HCT116 (cell line): ENCODE data around the gene NDUFS8. TPM values are rescaled to one million over a fixed set of nuclear protein-coding genes. Genes with fewer than 3 reads are reported as not detected.
"Not testable (repeated sequence)": the region's sequence is repeated elsewhere in the genome, so short reads cannot be mapped to it uniquely, and the experiment has no call there.

Source experiments
- ATAC-seq: fragments of 200-7000 bp; cut with Tn5 transposase; 2 replicates; pipeline ENCODE4 v1.9.1; 2020; ENCODE audit warnings: mild to moderate bottlenecking, moderate library complexity
- BruUV-seq: library from RNA; stranded (reverse); fragments of 400-500 nt; replicated peaks from 2 replicates; lab custom pipeline; 2021; lab: Mats Ljungman, UMichigan
- CTCF ChIA-PET: fragments of 300-600 bp; sonication (Branson Sonifier 250); formaldehyde crosslinking; loops from one replicate; lab custom pipeline; 2021; ENCODE audit warnings: antibody characterized with exemption; lab: Charles Lee
- POLR2A ChIA-PET: fragments of 300-600, 350-600 bp; sonication (Branson Sonifier 250); formaldehyde crosslinking; loops from one replicate; lab custom pipeline; 2021; ENCODE audit warnings: antibody characterized with exemption; lab: Charles Lee
- RAD21 ChIA-PET, 2 experiments: fragments of 300-600 bp; sonication (Branson Sonifier 250); formaldehyde crosslinking; loops; one replicate each; lab custom pipeline; 2023; ENCODE audit warnings: low total read pairs in 2 of 2; ENCODE audit not compliant: uncharacterized antibody in 2 of 2, unreplicated experiment in 2 of 2, low non-redundant PET in 1 of 2; lab: Charles Lee
- DNase-seq: peaks from one replicate; pipeline ENCODE4 v3.0.0-alpha.2; 2010; ENCODE audit warnings: low read depth, low spot score
- H2AFZ ChIP-seq: fragments of 200-600 bp; shearing (Covaris generic), sonication (generic); 2 replicates; pipeline ENCODE4 v1.6.1; 2017; ENCODE audit warnings: low read depth, mixed run types, mixed read lengths, antibody characterized with exemption, low read length; ENCODE audit not compliant: poor library complexity, severe bottlenecking
- H3K27ac ChIP-seq: 2 replicates; pipeline ENCODE4 v1.5.1; 2012; ENCODE audit warnings: low read depth, low read length
- H3K27me3 ChIP-seq: fragments of 200-600 bp; sonication (generic); 2 replicates; pipeline ENCODE4 v1.6.1; 2016; ENCODE audit warnings: mixed run types, low read length, mixed read lengths; ENCODE audit not compliant: insufficient read depth
- H3K36me3 ChIP-seq, 2 experiments: fragments of 200-500 bp in 1 of 2; fragments of 200-600 bp in 1 of 2; sonication (Bioruptor generic) in 1 of 2; sonication (generic) in 1 of 2; 2 replicates each; pipeline versions ENCODE4 v1.5.1 to v1.6.1; 2014 to 2016; ENCODE audit warnings: low read length in 2 of 2, inconsistent platforms in 1 of 2, mixed read lengths in 1 of 2, mixed run types in 1 of 2; ENCODE audit not compliant: insufficient read depth in 2 of 2, control insufficient read depth in 1 of 2
- H3K4me1 ChIP-seq, 2 experiments: fragments of 200-600 bp in 1 of 2; sonication (generic) in 1 of 2; 2 replicates each; pipeline versions ENCODE4 v1.5.1 to v1.6.1; 2012 to 2017; ENCODE audit warnings: low read length in 2 of 2, inconsistent platforms in 1 of 2, mild to moderate bottlenecking in 1 of 2, mixed read lengths in 1 of 2, mixed run types in 1 of 2, moderate library complexity in 1 of 2; ENCODE audit not compliant: insufficient read depth in 2 of 2, control insufficient read depth in 1 of 2
- H3K4me2 ChIP-seq: fragments of 200-600 bp; sonication (generic); 2 replicates; pipeline ENCODE4 v1.6.1; 2017; ENCODE audit warnings: mixed run types, low read length, mixed read lengths
- H3K4me3 ChIP-seq, 2 experiments: fragments of 200-600 bp in 1 of 2; sonication (generic) in 1 of 2; replicated peaks in 1 of 2; 2 replicates each; pipeline ENCODE4 v1.5.1; 2011 to 2016; ENCODE audit warnings: low read length in 2 of 2, control low read depth in 1 of 2, low read depth in 1 of 2, mild to moderate bottlenecking in 1 of 2, mixed read lengths in 1 of 2, mixed run types in 1 of 2
- H3K79me2 ChIP-seq: fragments of 200-600 bp; sonication (generic); 2 replicates; pipeline ENCODE4 v1.6.1; 2017; ENCODE audit warnings: mild to moderate bottlenecking, mixed run types, low read length, moderate library complexity, mixed read lengths; ENCODE audit not compliant: insufficient read depth
- H3K9ac ChIP-seq: fragments of 200-600 bp; sonication (generic); 2 replicates; pipeline ENCODE4 v1.6.1; 2016; ENCODE audit warnings: low read length, mixed read lengths
- H3K9me2 ChIP-seq: fragments of 200-600 bp; sonication (generic), shearing (Covaris generic); 2 replicates; pipeline ENCODE4 v1.6.1; 2017; ENCODE audit warnings: mixed run types, mild to moderate bottlenecking, moderate library complexity; ENCODE audit not compliant: insufficient read depth
- H3K9me3 ChIP-seq, 2 experiments: fragments of 200-500 bp in 1 of 2; fragments of 200-600 bp in 1 of 2; sonication (Bioruptor generic) in 1 of 2; sonication (generic) in 1 of 2; 2 replicates each; pipeline ENCODE4 v1.6.1; 2014 to 2017; ENCODE audit warnings: low read length in 2 of 2, mixed read lengths in 2 of 2, inconsistent platforms in 1 of 2, low read depth in 1 of 2, mild to moderate bottlenecking in 1 of 2, mixed run types in 1 of 2, moderate library complexity in 1 of 2; ENCODE audit not compliant: control insufficient read depth in 1 of 2, insufficient read depth in 1 of 2
- H4K20me1 ChIP-seq: fragments of 200-600 bp; sonication (generic), shearing (Covaris generic); 2 replicates; pipeline ENCODE4 v1.6.1; 2017; ENCODE audit warnings: mixed run types, mild to moderate bottlenecking, moderate library complexity; ENCODE audit not compliant: insufficient read depth
- CTCF ChIP-seq, 3 experiments: fragments of 200-600 bp in 1 of 3; sonication (generic) in 1 of 3; IDR thresholded peaks in 2 of 3; conservative IDR thresholded peaks in 1 of 3; 2 replicates each; pipeline ENCODE4 v1.5.1; 2012 to 2017; ENCODE audit warnings: low read depth in 2 of 3, low read length in 2 of 3, antibody characterized with exemption in 1 of 3, borderline replicate concordance in 1 of 3, control low read depth in 1 of 3, mild to moderate bottlenecking in 1 of 3, mixed read lengths in 1 of 3, mixed run types in 1 of 3, moderate library complexity in 1 of 3; ENCODE audit not compliant: insufficient read depth in 1 of 3
- MAX ChIP-seq: IDR thresholded peaks from 2 replicates; pipeline ENCODE4 v1.6.1; 2012
- intact Hi-C: fragments of 100-400 bp; cut with micrococcal nuclease; formaldehyde crosslinking; loops from 2 replicates; pipeline ENCODE4 v1.10.0; 2022
- total RNA-seq: library from RNA; stranded (reverse); gene quantifications from one replicate; pipeline ENCODE4 v1.2.1, GENCODE V29; 2021; ENCODE audit not compliant: unreplicated experiment

The NDUFS8 gene
- total RNA-seq, 1 experiment from 2014 or later: 189 TPM

DNA sequence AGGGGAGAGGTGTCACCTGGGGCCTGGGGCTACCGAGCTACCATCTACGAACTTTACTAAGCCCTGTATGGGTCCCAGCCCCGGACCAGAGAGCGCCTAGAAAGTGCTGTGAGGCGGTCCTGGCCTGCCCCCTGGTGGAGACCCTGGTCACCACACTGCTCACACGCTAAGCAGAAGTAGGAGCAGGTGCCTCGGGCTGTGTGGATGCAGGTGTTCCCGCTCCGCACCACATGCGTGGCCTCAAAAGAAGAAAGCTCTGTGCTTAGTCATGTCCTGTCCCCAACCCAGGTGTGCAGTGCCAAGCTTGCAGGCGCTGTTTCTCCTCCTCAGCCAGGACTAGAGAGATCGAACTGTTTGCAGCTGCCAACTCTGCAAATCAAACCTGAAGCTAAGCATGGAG is 36.7 kb upstream of the NDUFS8 start:
- CTCF ChIA-PET: interaction anchor here (1.5 to 1.8 kb wide), 2 partner anchors 38 to 305 kb away, joined by 4 to 7 read pairs; no protein-coding TSS in a partner anchor
- intact Hi-C loops: loop anchor here (10.0 kb wide), 1 partner anchor 139 kb away; no protein-coding TSS in a partner anchor
- H3K36me3 ChIP-seq, H2AFZ ChIP-seq, H3K4me3 ChIP-seq, H3K9ac ChIP-seq, POLR2A ChIA-PET, H3K4me2 ChIP-seq, RAD21 ChIA-PET, H3K27me3 ChIP-seq, H3K9me3 ChIP-seq, H3K9me2 ChIP-seq, H3K27ac ChIP-seq, BruUV-seq, DNase-seq, H3K79me2 ChIP-seq, ATAC-seq: not testable (repeated sequence)
- TF ChIP-seq CTCF (IDR thresholded peaks at IDR 0.05 in 2 of 3, conservative IDR thresholded peaks at IDR 0.05 in 1 of 3; ENCODE audit: borderline replicate concordance in 1 of 3, insufficient read depth in 1 of 3, low read depth in 2 of 3, low read length in 2 of 3) (peak; percentile 45 to 53 (median 52); a peak in 5 of 6 replicates), MAX (peak; percentile 65)
- TF ChIP-seq, all 23 proteins: peak for 2; not testable (repeated sequence) for 21
- peaks cover 13 to 29% of the 10 kb centered on the region in 2 experiments; a peak in 3 of 4 replicates for H3K4me1 ChIP-seq
- not testable (repeated sequence) for H4K20me1 ChIP-seq

DNA sequence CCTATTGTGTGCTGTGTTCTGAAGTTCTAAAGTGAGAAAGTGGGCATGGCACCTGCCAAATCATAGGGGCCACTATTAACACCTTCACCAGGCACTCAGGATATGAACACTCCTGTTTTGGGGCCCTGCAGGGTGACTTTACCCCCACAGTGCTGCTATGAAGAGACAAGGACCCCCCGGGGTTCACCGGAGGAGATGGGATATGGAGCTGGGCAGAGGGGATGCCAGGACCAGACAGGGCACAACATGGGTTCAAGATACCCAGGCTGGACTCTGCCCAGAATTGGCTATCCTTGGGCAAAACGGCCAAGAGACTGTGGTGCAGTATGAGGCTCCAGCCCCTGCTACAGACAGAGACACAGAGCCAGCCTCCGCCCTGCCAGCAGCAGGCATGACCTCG is 36.1 kb upstream of the NDUFS8 start:
- H3K36me3 ChIP-seq, H3K9me3 ChIP-seq, H2AFZ ChIP-seq, H3K9me2 ChIP-seq, DNase-seq, H3K4me3 ChIP-seq, POLR2A ChIA-PET, H3K27me3 ChIP-seq, H4K20me1 ChIP-seq, RAD21 ChIA-PET, H3K79me2 ChIP-seq, H3K9ac ChIP-seq, BruUV-seq, ATAC-seq, H3K4me2 ChIP-seq, H3K27ac ChIP-seq: not testable (repeated sequence)
- peaks cover 13 to 29% of the 10 kb centered on the region in 2 experiments; a peak in 3 of 4 replicates for H3K4me1 ChIP-seq
- intact Hi-C loops: loop anchor here (10.0 kb wide), 1 partner anchor 140 kb away; no protein-coding TSS in a partner anchor
- CTCF ChIA-PET: interaction anchor here (1.5 to 1.8 kb wide), 2 partner anchors 39 to 304 kb away, joined by 4 to 7 read pairs; no protein-coding TSS in a partner anchor

DNA sequence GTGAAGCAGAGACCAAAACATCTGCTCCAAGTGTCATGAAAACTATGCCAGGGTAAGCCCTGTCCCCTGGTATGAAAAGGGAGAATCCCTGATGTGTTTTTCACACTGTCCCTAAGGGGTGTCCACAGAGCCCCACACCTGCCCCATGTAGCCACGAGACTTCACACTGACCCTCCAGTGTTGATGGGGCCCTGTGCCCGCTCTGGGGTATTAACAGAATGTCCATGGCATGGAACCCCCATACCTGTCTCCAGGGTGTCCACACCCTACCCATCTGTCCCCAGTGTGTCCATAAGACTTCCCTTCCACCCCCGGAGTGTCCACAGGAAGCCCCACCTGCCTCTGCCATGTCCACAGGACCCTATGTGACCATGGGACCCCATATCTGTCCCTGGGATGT is 35.4 kb upstream of the NDUFS8 start:
- H3K9me2 ChIP-seq, POLR2A ChIA-PET, H3K79me2 ChIP-seq, H3K36me3 ChIP-seq, H3K9ac ChIP-seq, H4K20me1 ChIP-seq, H3K4me2 ChIP-seq, RAD21 ChIA-PET, BruUV-seq, H3K27ac ChIP-seq, H3K4me3 ChIP-seq, H2AFZ ChIP-seq, DNase-seq, H3K9me3 ChIP-seq, ATAC-seq, H3K27me3 ChIP-seq: not testable (repeated sequence)
- intact Hi-C loops: loop anchor here (10.0 kb wide), 1 partner anchor 140 kb away; no protein-coding TSS in a partner anchor
- H3K4me1 ChIP-seq: peaks cover 13 to 29% of the 10 kb centered on the region in 2 experiments; a peak in 3 of 4 replicates
- CTCF ChIA-PET: interaction anchor here (1.8 kb wide), 1 partner anchor 40 kb away, joined by 7 read pairs; no protein-coding TSS in a partner anchor
